ENCODE data around the gene TMEM196.

The TMEM196 gene

DNA sequence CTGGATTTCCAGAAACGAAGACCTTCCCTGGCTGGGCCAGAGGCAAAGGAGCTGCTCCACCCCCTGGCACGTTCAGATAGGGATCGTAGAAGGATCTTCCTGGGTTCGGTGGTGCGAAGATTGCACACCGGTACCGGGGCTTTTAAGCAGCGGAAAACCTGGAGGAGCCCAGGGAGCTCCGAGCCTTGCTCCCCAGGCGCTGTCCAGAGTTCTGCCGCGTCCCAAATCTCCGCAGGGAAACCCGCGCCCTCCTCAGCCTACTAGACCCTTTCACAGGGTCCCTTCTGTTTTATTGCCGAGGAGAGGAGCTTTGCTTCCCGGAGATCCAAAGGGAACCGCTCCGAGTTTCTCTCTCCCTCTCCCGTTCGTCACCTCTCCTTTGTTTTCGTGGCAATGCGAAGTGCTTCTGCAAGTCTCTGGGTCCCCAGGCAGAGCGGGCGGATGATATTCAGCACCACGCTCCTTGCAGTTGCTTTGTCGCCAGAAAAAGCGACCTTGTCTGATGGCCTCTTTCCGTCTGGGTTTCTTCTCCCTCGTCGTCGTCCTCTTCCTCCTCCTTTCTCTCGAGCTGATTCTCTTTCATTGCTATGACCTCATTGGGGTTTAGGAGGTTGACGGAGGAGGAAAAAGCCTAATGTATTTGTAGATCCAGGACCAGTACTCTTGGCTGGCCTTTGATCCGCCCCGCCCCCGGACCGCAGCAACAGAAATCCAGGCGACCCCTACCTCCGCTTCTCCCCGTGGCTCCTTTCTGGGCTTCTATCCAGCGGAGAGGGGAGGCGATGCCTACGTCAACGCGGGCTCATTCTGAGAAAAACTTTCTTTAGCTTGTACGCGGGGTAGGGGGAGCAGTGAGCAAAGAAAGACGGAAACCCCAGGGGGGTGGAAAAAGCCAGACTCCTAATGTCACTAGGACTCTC, at the start of gene TMEM196:
Gene TMEM196 (minus strand): TSS at position 777 of the 920 bp plus-strand sequence. CDS start 921 bp downstream, outside the sequence.
- DNase-seq (ENCODE audit: low spot score) = no peak

DNA sequence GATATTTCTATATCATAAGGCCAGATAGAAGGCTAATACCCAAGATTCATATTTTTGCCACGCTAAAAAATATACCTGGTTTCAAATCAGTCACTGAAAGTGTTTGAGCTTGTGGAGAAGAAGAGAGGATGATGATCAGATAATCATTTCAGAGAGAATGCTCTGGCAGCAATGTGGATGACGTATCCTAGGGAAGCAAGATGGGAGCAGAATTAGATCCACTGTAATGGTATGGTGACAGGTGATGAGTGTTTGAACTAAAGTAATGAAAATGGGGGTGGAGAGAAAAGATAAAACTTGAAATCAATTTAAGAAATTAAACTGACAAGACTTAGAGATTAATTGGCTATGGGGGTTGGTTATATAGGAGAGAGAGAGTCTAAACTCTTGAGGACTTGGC, 42.7 kb upstream of the TMEM196 start:
- no peak for DNase-seq (ENCODE audit: low spot score)

GRCh38 chr7:19815546-19815945, 42.1 kb upstream of the TMEM196 start:
- no peak for DNase-seq (ENCODE audit: low spot score)

- DNase-seq (ENCODE audit: low spot score) = no peak
Observed at GRCh38 chr7:19814776-19815175, 41.4 kb upstream of the TMEM196 start.

DNA sequence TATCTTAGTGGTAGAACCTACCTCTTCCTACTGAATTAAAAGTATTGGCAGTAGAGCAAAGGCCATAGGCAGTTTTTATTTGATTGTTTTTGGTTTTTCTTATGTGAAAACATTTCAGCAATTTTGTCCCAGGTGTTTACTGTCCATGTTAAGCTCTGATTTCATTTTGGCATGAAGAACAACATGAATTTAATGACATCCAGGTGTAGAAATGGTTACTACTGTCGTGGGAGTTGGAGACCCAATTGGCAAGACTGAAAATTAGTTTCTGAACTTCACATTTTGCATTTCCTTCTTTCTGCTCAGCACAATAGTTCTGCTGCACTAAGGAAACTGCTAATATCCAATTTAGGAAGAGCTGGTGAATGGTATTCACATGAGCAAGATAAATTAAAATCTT, 38.0 kb upstream of the TMEM196 start:
- no peak for DNase-seq (ENCODE audit: low spot score)

DNA sequence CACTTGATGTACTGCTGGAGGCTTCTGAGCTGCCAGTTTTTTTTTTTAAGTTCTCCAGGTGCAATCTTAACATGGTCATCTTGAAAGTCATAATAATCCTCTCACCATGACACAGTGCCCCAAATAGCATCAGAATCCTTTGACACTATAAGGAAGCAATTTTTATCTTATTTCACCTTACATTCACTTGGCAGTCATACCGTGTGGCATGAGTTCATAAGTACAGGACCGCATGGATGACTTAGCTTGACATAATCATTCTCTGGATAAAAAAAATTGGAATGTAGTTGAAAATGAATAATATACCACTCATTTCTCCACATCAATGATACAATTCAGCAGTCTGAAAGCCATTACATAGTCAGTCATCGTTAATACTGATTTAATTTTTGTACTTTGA, 25.6 kb upstream of the TMEM196 start:
- DNase-seq (ENCODE audit: low spot score) = no peak

- DNase-seq (ENCODE audit: low spot score) = no peak
Observed at GRCh38 chr7:19783541-19783940, 10.1 kb upstream of the TMEM196 start.

DNA sequence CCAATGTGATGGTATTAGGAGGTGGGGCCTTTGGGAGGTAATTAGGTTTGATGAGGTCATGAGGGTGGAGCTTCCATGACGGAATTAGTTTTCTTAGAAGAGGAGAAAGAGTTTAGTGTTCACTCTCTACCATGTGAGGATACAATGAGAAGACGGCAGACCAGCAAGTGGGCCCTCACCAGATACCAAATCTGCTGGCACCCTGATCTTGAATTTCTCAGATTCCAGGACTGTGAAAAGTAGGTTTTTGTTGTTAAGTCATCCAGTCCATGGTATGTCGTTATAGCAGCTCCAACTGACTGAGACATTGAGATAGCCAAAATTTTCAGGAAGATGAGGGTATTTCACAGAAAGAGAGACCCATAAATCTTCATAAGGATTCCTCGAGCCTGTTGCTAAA, 3.6 kb upstream of the TMEM196 start:
- DNase-seq (ENCODE audit: low spot score) = no peak

DNA sequence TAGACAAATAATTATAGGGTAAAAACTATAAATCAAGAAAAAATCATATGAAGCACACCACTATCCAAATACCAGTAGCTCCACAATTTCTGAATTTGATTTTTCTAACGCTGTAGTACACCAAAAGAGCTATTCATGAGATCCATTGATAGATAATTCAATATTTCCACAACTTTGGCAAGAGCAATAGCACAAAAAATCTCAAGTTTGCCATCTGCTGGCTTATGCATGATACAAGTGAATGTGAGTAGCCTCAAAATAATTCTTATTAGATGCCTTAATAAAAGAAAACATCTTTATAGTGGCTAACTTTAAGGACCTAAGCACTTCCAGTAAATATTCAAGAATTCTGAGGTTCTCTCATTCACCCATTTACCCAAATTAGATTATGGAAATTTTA, 2.2 kb upstream of the TMEM196 start:
- no peak for DNase-seq (ENCODE audit: low spot score)

DNA sequence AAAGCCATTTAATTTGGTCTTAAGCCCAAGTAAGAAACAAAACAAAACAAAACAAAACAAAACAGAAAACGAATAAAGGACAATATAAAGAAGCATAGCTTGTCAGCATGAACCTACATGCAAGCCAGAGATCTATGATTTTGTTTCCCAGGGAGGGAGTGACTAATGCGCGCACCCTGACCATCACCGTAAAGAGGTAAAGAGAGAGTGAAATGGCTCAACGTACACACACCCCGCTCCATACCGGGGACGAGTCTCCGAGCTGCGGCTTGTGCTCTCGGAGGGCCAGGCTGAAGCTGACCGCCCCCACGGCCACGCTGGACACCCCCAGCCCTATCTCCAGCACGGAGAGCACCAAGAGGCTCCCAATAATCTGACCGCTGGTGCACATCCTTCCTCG, 1.1 kb downstream of the TMEM196 start:
- DNase-seq (ENCODE audit: low spot score) = no peak

GRCh38 chr7:19762631-19763030, 10.8 kb downstream of the TMEM196 start:
- DNase-seq (ENCODE audit: low spot score) = no peak

DNA sequence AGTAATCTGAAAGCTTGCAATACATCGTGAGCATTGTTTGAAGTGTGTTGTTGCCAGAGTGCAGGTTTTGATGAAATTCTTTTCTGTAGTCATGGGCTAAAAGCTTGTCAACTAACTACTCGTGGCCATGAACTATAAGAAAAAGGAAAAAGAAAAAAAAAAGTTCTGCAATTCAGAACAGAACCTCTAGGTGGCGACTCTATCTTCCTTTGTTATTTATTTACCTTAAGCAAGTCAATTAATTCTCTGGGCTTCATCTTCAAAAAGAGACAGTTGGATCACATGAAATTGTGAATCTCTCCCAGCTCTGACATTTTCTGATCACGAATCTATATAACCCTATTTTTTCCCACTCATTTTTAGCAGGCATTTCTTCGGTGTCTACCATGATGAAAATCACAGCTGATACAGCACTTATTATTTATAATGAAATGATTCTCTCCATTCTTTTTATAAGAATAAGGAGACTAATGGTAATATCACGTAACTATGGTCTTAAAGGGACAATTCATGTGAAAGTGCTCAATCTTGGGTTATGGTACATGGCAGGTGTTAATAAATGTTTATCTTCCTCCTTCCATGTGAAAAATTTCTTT, 18.8 kb downstream of the TMEM196 start:
- no peak for DNase-seq (ENCODE audit: low spot score)

- no peak for DNase-seq (ENCODE audit: low spot score)
Observed at GRCh38 chr7:19752020-19752419, 21.4 kb downstream of the TMEM196 start.

DNA sequence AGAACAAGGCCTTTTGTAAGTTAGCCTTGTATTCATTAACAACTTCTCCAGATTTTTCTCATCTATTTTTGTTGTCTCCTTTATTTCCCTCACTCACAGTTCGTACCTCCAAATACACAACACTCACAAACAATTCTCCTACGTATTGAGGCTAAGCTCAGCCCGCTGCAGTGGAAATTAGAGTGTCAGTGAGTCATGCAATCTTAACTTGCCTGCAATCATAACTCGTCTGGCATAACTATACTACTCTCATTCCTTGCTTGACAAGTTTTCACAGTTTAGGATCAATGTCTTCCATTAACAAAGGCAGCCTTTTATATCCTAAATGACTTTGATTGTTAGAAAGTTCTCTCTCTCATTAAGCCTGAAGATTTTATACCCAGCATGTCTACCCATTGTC, 23.8 kb downstream of the TMEM196 start:
- DNase-seq (ENCODE audit: low spot score) = no peak

GRCh38 chr7:19747740-19748339, 25.6 kb downstream of the TMEM196 start:
- peak; percentile 46 for DNase-seq (ENCODE audit: low spot score)

DNA sequence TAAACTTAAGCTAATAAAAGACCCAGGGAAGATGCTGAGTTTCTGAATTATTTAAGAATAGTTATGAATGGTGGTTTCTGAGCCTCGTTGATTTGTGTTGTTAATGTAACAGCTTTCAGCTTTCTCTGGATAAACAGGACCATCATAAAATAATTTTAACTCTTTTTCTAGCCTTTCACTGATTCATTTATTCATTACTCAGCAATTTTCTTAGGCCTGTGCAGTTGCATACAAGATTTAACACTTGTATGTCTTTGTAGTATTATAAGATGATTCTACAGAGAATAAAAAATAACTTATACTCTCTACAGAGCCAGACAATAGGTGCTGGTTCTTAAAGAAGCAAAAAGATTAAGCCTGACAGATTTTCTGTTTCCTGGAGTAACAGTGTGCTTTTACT, 29.3 kb downstream of the TMEM196 start:
- no peak for DNase-seq (ENCODE audit: low spot score)

DNA sequence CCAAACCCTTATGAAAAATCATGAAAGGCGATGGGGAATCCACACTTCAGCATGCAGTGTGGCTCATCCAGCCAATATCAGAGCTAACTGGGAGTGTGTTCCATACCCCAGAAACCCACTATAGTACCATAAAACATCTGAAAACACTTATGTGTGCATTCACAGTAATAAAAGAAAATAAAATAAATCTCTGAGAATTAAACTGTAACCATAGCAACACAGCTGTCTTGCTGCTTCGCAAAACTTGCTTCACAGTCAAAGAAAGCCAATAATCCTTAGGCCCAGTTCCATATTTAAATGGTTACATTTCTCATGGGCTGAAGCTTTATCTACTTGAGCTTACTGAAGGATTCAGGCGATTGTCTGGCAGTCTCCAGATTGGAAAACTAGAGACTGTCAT, 44.7 kb downstream of the TMEM196 start:
- DNase-seq (ENCODE audit: low spot score) = no peak

DNA sequence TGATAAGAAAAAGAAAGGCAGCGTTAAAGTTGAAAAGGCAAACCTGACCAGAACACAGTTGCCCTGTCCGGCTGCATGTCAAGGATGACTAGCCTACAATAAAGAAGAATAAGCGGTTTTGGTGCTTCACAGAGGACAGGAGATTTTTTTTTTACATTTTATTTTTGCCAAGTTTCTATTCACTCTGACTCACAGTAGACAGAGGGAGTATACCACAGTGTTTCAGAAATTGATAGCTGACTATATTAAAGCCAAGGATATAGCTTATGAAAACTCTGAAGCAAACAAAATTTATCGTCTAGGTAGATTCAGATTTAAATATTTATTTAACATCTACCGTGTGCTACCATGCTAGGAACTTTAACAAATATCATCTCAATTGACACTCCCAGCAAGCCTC, 47.6 kb downstream of the TMEM196 start:
- no peak for DNase-seq (ENCODE audit: low spot score)

- no peak for DNase-seq (ENCODE audit: low spot score)
Observed at GRCh38 chr7:19715499-19715898, 57.9 kb downstream of the TMEM196 start.

DNA sequence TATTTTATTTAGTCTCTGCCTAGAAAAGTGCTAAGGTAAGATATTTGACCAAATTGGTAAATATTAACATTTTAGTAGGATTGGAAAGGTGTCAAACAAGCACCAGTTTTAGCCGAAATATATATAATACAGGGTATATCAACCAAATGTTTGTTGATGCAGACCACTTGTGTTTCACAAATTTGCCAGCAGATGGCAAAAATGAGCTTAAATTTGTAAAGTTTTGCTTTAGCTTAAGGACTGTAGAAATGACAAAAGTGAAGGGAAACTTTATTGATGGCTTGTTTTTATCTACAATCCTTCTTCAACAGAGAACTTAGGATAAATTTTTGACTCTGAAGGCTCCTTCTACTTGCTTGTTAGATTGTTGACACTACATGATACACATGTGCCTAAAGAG, 59.7 kb downstream of the TMEM196 start:
- DNase-seq (ENCODE audit: low spot score) = peak; percentile 62

DNA sequence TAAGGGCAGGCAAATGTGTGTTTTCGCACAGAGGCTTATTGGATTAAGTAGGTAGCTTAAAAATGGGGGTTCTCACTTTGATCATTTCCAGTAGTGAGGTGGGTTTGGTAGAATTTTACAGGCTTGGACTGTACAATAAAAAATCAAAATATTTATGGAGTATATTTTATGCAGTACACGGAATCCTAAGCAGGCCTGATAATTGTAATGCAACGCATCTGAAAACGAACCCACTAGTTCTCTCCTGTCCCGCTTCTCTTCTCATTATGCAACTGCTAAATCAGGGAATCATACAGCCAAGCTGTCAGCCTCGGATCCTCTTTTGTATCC, 64.2 kb downstream of the TMEM196 start:
- DNase-seq (ENCODE audit: low spot score) = no peak

DNA sequence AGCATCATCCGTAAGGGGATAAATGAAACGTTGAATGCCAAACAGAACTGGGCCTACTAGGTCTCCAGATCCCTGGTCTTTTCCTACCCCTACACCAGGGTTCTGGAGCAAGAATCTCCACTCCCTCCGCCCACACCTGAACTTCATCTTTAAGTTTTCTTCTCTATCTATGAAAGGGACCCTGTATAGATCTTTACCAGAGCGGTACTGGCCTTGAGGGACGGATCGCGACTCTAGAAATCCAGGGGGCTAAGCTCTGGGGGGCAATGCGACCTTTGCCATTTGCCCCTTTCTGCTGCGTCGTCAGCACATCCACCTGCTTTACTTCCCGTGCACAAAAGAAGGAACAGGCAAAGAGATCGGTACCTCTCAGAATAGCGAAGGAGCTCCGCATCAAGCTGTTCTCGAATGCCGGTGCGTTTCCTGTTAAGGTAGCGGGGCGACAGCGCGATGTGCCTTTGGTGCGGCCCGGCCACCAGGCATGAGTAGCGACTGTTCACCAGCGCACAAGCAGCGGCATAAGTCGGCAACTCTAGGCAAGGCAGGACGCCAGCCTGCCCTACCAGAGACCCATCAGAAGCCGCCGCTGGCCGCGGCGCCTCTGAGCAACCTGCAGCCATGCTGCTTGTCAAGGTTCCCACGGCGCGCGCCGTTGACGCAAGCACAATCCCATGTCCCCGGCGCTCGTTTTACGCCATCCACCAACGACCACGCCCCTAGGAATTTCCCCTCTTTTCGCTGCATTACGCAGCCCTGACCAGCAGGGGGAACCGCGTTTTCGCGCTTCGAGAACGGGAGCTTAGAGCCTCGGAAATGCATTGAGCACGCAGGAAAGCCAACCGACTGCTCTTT, 64.8 kb downstream of the TMEM196 start, which contains the start of gene POLR1F:
Gene POLR1F (minus strand): TSS at position 641 of the 852 bp plus-strand sequence. CDS start 21 bp downstream, at position 620.
- peak; percentile 97 for DNase-seq (ENCODE audit: low spot score)

All from pons (tissue), 1 donor.